ENCODE results near the gene KCNJ1. TPM values are rescaled to one million over a fixed set of nuclear protein-coding genes. Genes with fewer than 3 reads are reported as not detected.

Gene KCNJ1
- total RNA-seq, 8 experiments from 2014 or later: 0.05 to 0.47 (median 0.14) TPM; not detected in 2

DNA sequence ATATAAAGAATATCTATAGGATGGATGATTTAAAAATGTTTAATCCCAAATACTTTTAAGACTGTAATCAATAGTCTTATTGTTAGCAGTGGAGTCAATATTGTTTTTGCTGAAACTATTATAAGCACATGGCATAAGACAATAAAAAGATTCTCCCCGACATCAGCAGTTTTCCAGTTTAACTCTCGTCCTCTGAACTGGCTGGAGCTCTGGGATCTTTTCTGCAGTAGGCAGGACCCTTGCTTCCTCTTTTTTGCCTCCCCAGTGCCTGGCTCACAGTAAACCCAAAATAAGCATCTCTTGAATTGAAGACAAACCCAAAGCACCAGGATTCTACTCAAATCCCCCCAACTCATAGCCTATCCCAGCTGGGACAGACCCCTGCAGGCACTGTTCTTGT is 32.9 kb downstream of the KCNJ1 start:
- H3K4me1 ChIP-seq (replicated peaks in 1 of 2): no peaks in the 10 kb centered on the region
- in situ Hi-C loops (cut with MboI; ENCODE audit: low pct_unique_long_range_greater_than_20kb in 2 of 9, low sequenced_read_pairs in 9 of 9, unreplicated experiment in 9 of 9): loop anchor here (10.0 to 25.0 kb wide), 6 partner anchors 197 to 797 kb away; no protein-coding TSS in a partner anchor
- H3K4me3 ChIP-seq: no peak overlapping the region
- no peak for ATAC-seq (replicated peaks in 6 of 8)
- no peak overlapping the region for H3K27ac ChIP-seq
- WGBS, 10 experiments: 11 to 100% (median 74%) methylated on average over 1 to 2 of the region's 2 CpGs; no CpG with 5 or more reads in 2 of the 10 experiments

GRCh38 chr11:128832121-128832497 is 35.0 kb downstream of the KCNJ1 start:
- Histone ChIP-seq H3K4me3 (no peak overlapping the region), H3K4me1 (replicated peaks in 1 of 2) (no peaks in the 10 kb centered on the region), H3K27ac (no peak overlapping the region)
- WGBS, 10 experiments: 0 to 80% (median 46%) methylated on average over 1 to 3 of the region's 3 CpGs; no CpG with 5 or more reads in 3 of the 10 experiments
- ATAC-seq (replicated peaks in 6 of 8): no peak
- in situ Hi-C loops (cut with MboI; ENCODE audit: low pct_unique_long_range_greater_than_20kb in 2 of 9, low sequenced_read_pairs in 9 of 9, unreplicated experiment in 9 of 9): loop anchor here (10.0 to 25.0 kb wide), 6 partner anchors 195 to 795 kb away; no protein-coding TSS in a partner anchor

- H3K4me3 ChIP-seq: no peak overlapping the region
Measured at GRCh38 chr11:128831174-128832120, 35.6 kb downstream of the KCNJ1 start.

DNA sequence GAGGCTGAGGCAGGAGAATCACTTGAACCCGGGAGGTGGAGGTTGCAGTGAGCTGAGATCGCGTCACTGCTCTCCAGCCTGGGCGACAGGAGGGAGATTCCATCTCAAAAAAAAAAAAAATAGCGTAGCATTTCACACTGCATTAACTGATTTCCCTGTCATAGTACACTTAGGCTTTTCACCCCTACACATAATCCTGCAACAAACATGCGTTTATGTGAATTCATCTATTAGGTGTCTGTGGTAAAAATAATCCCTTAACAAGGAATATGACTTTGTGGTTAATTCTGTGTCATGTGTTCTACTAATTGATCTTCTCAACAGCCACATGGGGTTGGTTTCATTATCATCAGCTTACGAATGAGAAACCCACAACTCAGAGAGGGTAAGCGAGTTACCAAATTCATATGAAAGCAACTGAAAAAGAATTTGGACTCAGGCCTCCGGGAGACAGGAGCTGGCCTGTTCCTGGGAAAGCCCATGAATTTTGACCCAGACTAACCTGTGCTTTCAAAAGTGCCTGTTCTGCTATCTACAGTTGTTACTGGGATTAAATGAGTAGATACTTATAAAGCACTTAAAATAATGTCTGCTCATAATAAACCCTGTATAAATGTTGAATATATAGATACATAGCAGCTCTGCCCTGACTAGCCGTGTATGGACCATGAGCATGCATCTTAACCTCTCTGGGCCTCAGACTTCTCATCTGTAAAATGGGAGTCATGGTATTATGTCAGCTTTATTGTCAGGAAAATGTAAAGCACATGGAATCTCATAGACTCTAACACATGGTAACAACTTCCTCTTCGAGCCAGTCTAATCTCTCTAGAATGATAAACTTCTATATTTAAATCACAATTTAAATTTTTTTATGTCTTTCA is 36.6 kb downstream of the KCNJ1 start:
- Histone ChIP-seq H3K27ac (no peak overlapping the region), H3K4me3 (no peak overlapping the region), H3K4me1 (replicated peaks in 1 of 2) (no peaks in the 10 kb centered on the region)
- in situ Hi-C loops (cut with MboI; ENCODE audit: low pct_unique_long_range_greater_than_20kb in 2 of 9, low sequenced_read_pairs in 9 of 9, unreplicated experiment in 9 of 9): loop anchor here (10.0 to 25.0 kb wide), 6 partner anchors 193 to 793 kb away; no protein-coding TSS in a partner anchor
- WGBS, 10 experiments: 75 to 100% (median 98%) methylated on average over 3 to 8 of the region's 11 CpGs
- peak in 3 of 8 experiments; percentile 17 to 53 (median 18) for ATAC-seq (replicated peaks in 6 of 8)

More at GRCh38 chr11:128831174-128832120, 35.6 kb downstream of the KCNJ1 start:
- peak; percentile 53 to 96 (median 80) for ATAC-seq (replicated peaks in 6 of 8)
- Histone ChIP-seq H3K27ac (no peak overlapping the region), H3K4me1 (replicated peaks in 1 of 2) (no peaks in the 10 kb centered on the region)
- in situ Hi-C loops (cut with MboI; ENCODE audit: low pct_unique_long_range_greater_than_20kb in 2 of 9, low sequenced_read_pairs in 9 of 9, unreplicated experiment in 9 of 9): loop anchor here (10.0 to 25.0 kb wide), 6 partner anchors 194 to 794 kb away; no protein-coding TSS in a partner anchor
- WGBS, 10 experiments: 0 to 75% (median 27%) methylated on average over 2 to 12 of the region's 14 CpGs

- 63 to 95% (median 81%) methylated on average over 2 to 4 of the region's 4 CpGs; no CpG with 5 or more reads in 5 of the 10 experiments for WGBS, 10 experiments
- no peaks in the 10 kb centered on the region for H3K4me1 ChIP-seq (replicated peaks in 1 of 2)
- no peak for ATAC-seq (replicated peaks in 6 of 8)
- no peak overlapping the region for H3K27ac ChIP-seq
- in situ Hi-C loops (cut with MboI; ENCODE audit: low pct_unique_long_range_greater_than_20kb in 2 of 9, low sequenced_read_pairs in 9 of 9, unreplicated experiment in 9 of 9): loop anchor here (25.0 kb wide), 5 partner anchors 191 to 791 kb away; no protein-coding TSS in a partner anchor
- H3K4me3 ChIP-seq: no peak overlapping the region
Measured at GRCh38 chr11:128828350-128828749, 38.7 kb downstream of the KCNJ1 start.

GRCh38 chr11:128827191-128827893 is 39.8 kb downstream of the KCNJ1 start:
- Histone ChIP-seq H3K27ac (no peak overlapping the region), H3K4me3 (no peak overlapping the region), H3K4me1 (replicated peaks in 1 of 2) (no peaks in the 10 kb centered on the region)
- WGBS, 10 experiments: 80 to 95% (median 89%) methylated on average over 2 to 5 of the region's 7 CpGs; no CpG with 5 or more reads in 2 of the 10 experiments
- no peak for ATAC-seq (replicated peaks in 6 of 8)
- in situ Hi-C loops (cut with MboI; ENCODE audit: low pct_unique_long_range_greater_than_20kb in 2 of 9, low sequenced_read_pairs in 9 of 9, unreplicated experiment in 9 of 9): loop anchor here (25.0 kb wide), 5 partner anchors 190 to 790 kb away; no protein-coding TSS in a partner anchor

- 89 to 100% (median 91%) methylated on average over 2 to 8 of the region's 20 CpGs; no CpG with 5 or more reads in 1 of the 10 experiments for WGBS, 10 experiments
- no peak for ATAC-seq (replicated peaks in 6 of 8)
- Histone ChIP-seq H3K27ac (no peak overlapping the region), H3K4me3 (no peak overlapping the region), H3K4me1 (replicated peaks in 1 of 2) (no peaks in the 10 kb centered on the region)
- in situ Hi-C loops (cut with MboI; ENCODE audit: low pct_unique_long_range_greater_than_20kb in 2 of 9, low sequenced_read_pairs in 9 of 9, unreplicated experiment in 9 of 9): loop anchor here (25.0 kb wide), 5 partner anchors 188 to 788 kb away; no protein-coding TSS in a partner anchor
Measured at GRCh38 chr11:128825050-128825784, 41.9 kb downstream of the KCNJ1 start.

GRCh38 chr11:128824191-128825049 is 42.7 kb downstream of the KCNJ1 start:
- in situ Hi-C loops (cut with MboI; ENCODE audit: low pct_unique_long_range_greater_than_20kb in 2 of 9, low sequenced_read_pairs in 9 of 9, unreplicated experiment in 9 of 9): loop anchor here (25.0 kb wide), 5 partner anchors 187 to 787 kb away; no protein-coding TSS in a partner anchor
- Histone ChIP-seq H3K4me1 (replicated peaks in 1 of 2) (no peaks in the 10 kb centered on the region), H3K27ac (no peak overlapping the region), H3K4me3 (no peak overlapping the region)
- no peak for ATAC-seq (replicated peaks in 6 of 8)
- 3 to 57% (median 20%) methylated on average over 7 to 16 of the region's 68 CpGs; no CpG with 5 or more reads in 5 of the 10 experiments for WGBS, 10 experiments

GRCh38 chr11:128823753-128824152 is 43.3 kb downstream of the KCNJ1 start:
- no peak overlapping the region for H3K4me3 ChIP-seq
- in situ Hi-C loops (cut with MboI; ENCODE audit: low pct_unique_long_range_greater_than_20kb in 2 of 9, low sequenced_read_pairs in 9 of 9, unreplicated experiment in 9 of 9): no loop called here
- WGBS, 10 experiments: 80% methylated on average over 2 of the region's 11 CpGs; no CpG with 5 or more reads in 9 of the 10 experiments

DNA sequence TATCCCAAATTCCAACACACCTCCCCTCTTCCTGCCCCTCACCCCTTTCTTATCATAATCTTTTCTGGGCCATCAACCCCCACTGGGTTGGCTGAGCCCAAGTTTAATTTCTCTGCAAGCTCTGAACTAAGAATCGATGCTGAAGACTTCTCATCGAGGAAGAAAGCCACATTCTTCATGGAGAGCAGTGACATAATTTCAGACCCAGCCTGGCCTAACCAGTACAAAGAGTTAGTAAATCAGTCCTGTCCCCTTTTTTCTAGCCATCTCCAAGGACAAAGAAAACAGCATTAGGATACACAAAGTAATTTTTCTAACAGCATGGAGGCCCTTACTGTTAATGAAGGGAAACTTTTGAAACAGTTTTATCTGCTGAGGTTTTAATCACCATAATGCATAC is 45.0 kb downstream of the KCNJ1 start:
- in situ Hi-C loops (cut with MboI; ENCODE audit: low pct_unique_long_range_greater_than_20kb in 2 of 9, low sequenced_read_pairs in 9 of 9, unreplicated experiment in 9 of 9): no loop called here
- Histone ChIP-seq H3K4me3 (no peak overlapping the region), H3K27ac (no peak overlapping the region), H3K4me1 (replicated peaks in 1 of 2) (no peaks in the 10 kb centered on the region)
- ATAC-seq (replicated peaks in 6 of 8): no peak
- WGBS, 10 experiments: 80 to 100% (median 92%) methylated on average over 1 to 2 of the region's 2 CpGs; no CpG with 5 or more reads in 3 of the 10 experiments

More at GRCh38 chr11:128823753-128824152, 43.3 kb downstream of the KCNJ1 start:
- Histone ChIP-seq H3K27ac (no peak overlapping the region), H3K4me1 (replicated peaks in 1 of 2) (no peaks in the 10 kb centered on the region)
- no peak for ATAC-seq (replicated peaks in 6 of 8)

- no peak for ATAC-seq (replicated peaks in 6 of 8)
- in situ Hi-C loops (cut with MboI; ENCODE audit: low pct_unique_long_range_greater_than_20kb in 2 of 9, low sequenced_read_pairs in 9 of 9, unreplicated experiment in 9 of 9): no loop called here
- H3K4me3 ChIP-seq: no peak overlapping the region
- no peaks in the 10 kb centered on the region for H3K4me1 ChIP-seq (replicated peaks in 1 of 2)
- H3K27ac ChIP-seq: no peak overlapping the region
- WGBS, 10 experiments: 0 to 100% (median 70%) methylated on average over 1 to 4 of the region's 4 CpGs; no CpG with 5 or more reads in 2 of the 10 experiments
Measured at GRCh38 chr11:128821556-128821955, 45.5 kb downstream of the KCNJ1 start.

All from motor neuron (in vitro differentiated cells).